ENCODE data around the gene EFTUD2.

- no peak for TF ChIP-seq CTCF (IDR thresholded peaks at IDR 0.05)
- TF ChIP-seq ZFX (IDR thresholded peaks at IDR 0.05; ENCODE audit: borderline replicate concordance): no peak
These were observed 19.2 kb downstream of the EFTUD2 start for GRCh38 chr17:44880062-44880461.

Data from 22Rv1 (cell line).